OCI-LY7 (cell line): Measurements from ENCODE around the gene SPEM1. TPM values are rescaled to one million over a fixed set of nuclear protein-coding genes. Genes with fewer than 3 reads are reported as not detected.

ENCODE experiments used
- BruUV-seq: library from RNA; stranded (reverse); fragments of 400-500 nt; replicated peaks from 2 replicates; lab custom pipeline; 2021; lab: Mats Ljungman, UMichigan
- CTCF ChIA-PET: fragments of 300-600 bp; sonication (Branson Sonifier 250); formaldehyde crosslinking; loops from one replicate; lab custom pipeline; 2022; ENCODE audit warnings: antibody characterized with exemption; ENCODE audit not compliant: unreplicated experiment; lab: Charles Lee
- POLR2A ChIA-PET: fragments of 300-600 bp; sonication (Branson Sonifier 250); formaldehyde crosslinking; loops from one replicate; lab custom pipeline; 2022; ENCODE audit warnings: antibody characterized with exemption; lab: Charles Lee
- DNase-seq: peaks from one replicate; pipeline ENCODE4 v3.0.0-alpha.2; 2015; ENCODE audit warnings: low spot score
- H2AFZ ChIP-seq: fragments of 200-600 bp; sonication (generic), shearing (Covaris generic); 2 replicates; pipeline ENCODE4 v1.6.1; 2014; ENCODE audit warnings: mild to moderate bottlenecking, antibody characterized with exemption, low read length, moderate library complexity
- H3K27ac ChIP-seq: fragments of 200-600 bp; sonication (generic); 2 replicates; pipeline ENCODE4 v1.5.1; 2014; ENCODE audit warnings: mixed run types, low read depth, mild to moderate bottlenecking, moderate library complexity, low read length, inconsistent platforms; ENCODE audit not compliant: poor library complexity, severe bottlenecking
- H3K36me3 ChIP-seq: fragments of 200-600 bp; sonication (generic); 2 replicates; pipeline ENCODE4 v1.6.1; 2014; ENCODE audit warnings: mild to moderate bottlenecking, antibody characterized with exemption, low read length, moderate library complexity, mixed read lengths; ENCODE audit not compliant: insufficient read depth
- H3K4me1 ChIP-seq: fragments of 200-600 bp; sonication (generic); 2 replicates; pipeline ENCODE4 v1.5.1; 2014; ENCODE audit warnings: mild to moderate bottlenecking, low read length; ENCODE audit not compliant: insufficient read depth, poor library complexity, severe bottlenecking
- H3K4me2 ChIP-seq: fragments of 200-600 bp; sonication (generic); 2 replicates; pipeline ENCODE4 v1.6.1; 2014; ENCODE audit warnings: mild to moderate bottlenecking, low read length
- H3K4me3 ChIP-seq: fragments of 200-600 bp; sonication (generic); 2 replicates; pipeline ENCODE4 v1.5.1; 2014; ENCODE audit warnings: mild to moderate bottlenecking, low read depth, low read length; ENCODE audit not compliant: poor library complexity, severe bottlenecking
- H3K79me2 ChIP-seq: fragments of 200-600 bp; sonication (generic); 2 replicates; pipeline ENCODE4 v1.6.1; 2016; ENCODE audit warnings: low read depth, mild to moderate bottlenecking, low read length, moderate library complexity, mixed read lengths; ENCODE audit not compliant: insufficient read depth
- H3K9me2 ChIP-seq: fragments of 200-600 bp; sonication (generic); 2 replicates; pipeline ENCODE4 v1.6.1; 2016; ENCODE audit warnings: mild to moderate bottlenecking, low read length, mixed read lengths; ENCODE audit not compliant: insufficient read depth
- H3K9me3 ChIP-seq: fragments of 200-600 bp; sonication (generic); 2 replicates; pipeline ENCODE4 v1.6.1; 2014; ENCODE audit warnings: mild to moderate bottlenecking, mixed run types, low read length, mixed read lengths
- H4K20me1 ChIP-seq: fragments of 200-600 bp; sonication (generic); 2 replicates; pipeline ENCODE4 v1.6.1; 2014; ENCODE audit warnings: mild to moderate bottlenecking, antibody characterized with exemption, low read length, moderate library complexity, mixed read lengths; ENCODE audit not compliant: insufficient read depth
- CTCF ChIP-seq: fragments of 200-600 bp; sonication (generic); conservative IDR thresholded peaks from 2 replicates; pipeline ENCODE4 v1.5.1; 2014; ENCODE audit warnings: mild to moderate bottlenecking, antibody characterized with exemption, low read length, moderate library complexity, mixed read lengths
- EZH2phosphoT487 ChIP-seq: fragments of 200-600 bp; sonication (generic); IDR thresholded peaks from 2 replicates; pipeline ENCODE4 v1.6.1; 2018; ENCODE audit warnings: low read depth, borderline replicate concordance, mild to moderate bottlenecking, mixed run types, antibody characterized with exemption, low read length, moderate library complexity, mixed read lengths
- intact Hi-C: fragments of 100-400 bp; cut with micrococcal nuclease; formaldehyde crosslinking; loops from one replicate; pipeline ENCODE4 v1.10.0; 2022; ENCODE audit not compliant: unreplicated experiment
- total RNA-seq, 2 experiments: library from RNA; depleted of rRNA in 1 of 2; stranded (reverse); fragments of >200 nt in 1 of 2; shearing (Covaris generic) in 1 of 2; gene quantifications; 2 replicates each; pipeline ENCODE4 v1.2.3, GENCODE V29; 2014 to 2022

Gene SPEM1
- total RNA-seq, 2 experiments from 2014 or later = not detected

- H4K20me1 ChIP-seq = no peaks in the 10 kb centered on the region
- no peak overlapping the region for H3K4me3 ChIP-seq
- DNase-seq = no peak
- no peaks in the 10 kb centered on the region for H3K36me3 ChIP-seq
- POLR2A ChIA-PET = interaction anchor here (1.8 kb wide), 1 partner anchor 11 kb away, joined by 5 read pairs; no protein-coding TSS in a partner anchor
- H3K9me3 ChIP-seq = no peaks in the 10 kb centered on the region
- no peak overlapping the region for H3K27ac ChIP-seq
- TF ChIP-seq EZH2phosphoT487 = no peak
- no peak for TF ChIP-seq CTCF
- H3K79me2 ChIP-seq = peaks cover 2% of the 10 kb centered on the region; the same call in 1 of the 2 replicates
- H3K4me2 ChIP-seq = no peak overlapping the region; the same call in 1 of the 2 replicates
- no peak overlapping the region for H2AFZ ChIP-seq
- CTCF ChIA-PET = interaction anchor here (0.6 kb wide), 2 partner anchors 43 to 85 kb away, joined by 3 read pairs; partner anchors contain the start of gene POLR2A
- peaks cover 37% of the 10 kb centered on the region for H3K4me1 ChIP-seq
- intact Hi-C loops = no loop called here
- H3K9me2 ChIP-seq = no peaks in the 10 kb centered on the region
- BruUV-seq = no TSS peak
Observed at GRCh38 chr17:7441266-7441665, 21.1 kb downstream of the SPEM1 start.

DNA sequence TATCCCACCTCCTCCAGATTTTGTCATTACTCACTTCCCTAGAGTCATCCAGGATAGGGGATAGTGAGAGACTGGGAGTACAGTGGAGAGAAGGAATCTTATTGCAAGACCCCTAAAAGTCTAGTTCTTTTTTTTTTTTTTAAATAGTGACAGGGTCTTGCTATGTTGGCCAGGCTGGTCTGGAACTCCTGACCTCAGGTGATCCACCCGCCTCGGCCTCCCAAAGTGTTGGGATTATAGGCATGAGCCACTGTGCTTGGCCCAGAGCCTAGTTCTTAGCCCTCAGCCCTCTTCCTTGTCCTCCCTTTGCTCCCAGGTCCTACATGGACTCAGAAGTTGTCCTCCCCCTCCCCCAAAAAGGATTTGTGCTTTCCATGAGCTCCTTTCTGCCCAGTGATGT is 22.0 kb downstream of the SPEM1 start:
- Histone ChIP-seq H3K4me1 (peaks cover 31% of the 10 kb centered on the region), H3K9me2 (no peaks in the 10 kb centered on the region), H2AFZ (no peak overlapping the region), H3K79me2 (no peaks in the 10 kb centered on the region), H4K20me1 (no peaks in the 10 kb centered on the region), H3K4me3 (no peak overlapping the region), H3K9me3 (no peaks in the 10 kb centered on the region), H3K27ac (no peak overlapping the region), H3K4me2 (no peak overlapping the region), H3K36me3 (no peaks in the 10 kb centered on the region)
- BruUV-seq = no TSS peak
- TF ChIP-seq EZH2phosphoT487 = no peak
- no peak for TF ChIP-seq CTCF
- ChIA-PET POLR2A (interaction anchor here (0.6 kb wide), 2 partner anchors 13 to 124 kb away, joined by 3 to 6 read pairs; no protein-coding TSS in a partner anchor), CTCF (no interaction called here)
- intact Hi-C loops = no loop called here
- no peak for DNase-seq
